Suprapubic skin (tissue), 4 donors: ENCODE data around the gene NGDN. TPM values are rescaled to one million over a fixed set of nuclear protein-coding genes. Genes with fewer than 3 reads are reported as not detected.

Experiments used
- DNase-seq, 2 donors: peaks; one replicate each; pipeline ENCODE4 v3.0.0-alpha.2; 2019; ENCODE audit warnings: low spot score in 2 of 2
- H3K27ac ChIP-seq: fragments of 200-600 bp; sonication (generic); one replicate; pipeline ENCODE4 v1.5.1; 2019
- H3K27me3 ChIP-seq: fragments of 200-600 bp; sonication (generic); one replicate; pipeline ENCODE4 v1.5.1; 2019
- H3K36me3 ChIP-seq: fragments of 200-600 bp; sonication (generic); one replicate; pipeline ENCODE4 v1.5.1; 2019
- H3K4me1 ChIP-seq: fragments of 200-600 bp; sonication (generic); one replicate; pipeline ENCODE4 v1.5.1; 2019
- H3K4me3 ChIP-seq: fragments of 200-600 bp; sonication (generic); one replicate; pipeline ENCODE4 v1.5.1; 2019; ENCODE audit warnings: mild to moderate bottlenecking
- H3K9me3 ChIP-seq: fragments of 200-600 bp; sonication (generic); one replicate; pipeline ENCODE4 v1.5.1; 2019
- CTCF ChIP-seq, 2 donors: fragments of 200-600 bp in 1 of 2; fragments of 450-650 bp in 1 of 2; sonication (generic) in 1 of 2; IDR thresholded peaks; one replicate each; pipeline ENCODE4 v1.5.1; 2016 to 2019; ENCODE audit warnings: antibody characterized with exemption in 2 of 2, mild to moderate bottlenecking in 1 of 2, moderate library complexity in 1 of 2
- EP300 ChIP-seq: sonication (generic); formaldehyde crosslinking; IDR thresholded peaks from one replicate; pipeline ENCODE4 v1.6.1; 2017; ENCODE audit warnings: antibody characterized with exemption
- POLR2A ChIP-seq, 2 donors: fragments of 450-650 bp; IDR thresholded peaks; one replicate each; pipeline ENCODE4 v1.6.1; 2017; ENCODE audit warnings: antibody characterized with exemption in 2 of 2, mild to moderate bottlenecking in 2 of 2, moderate library complexity in 2 of 2
- POLR2AphosphoS5 ChIP-seq, 3 donors: sonication (generic); formaldehyde crosslinking; IDR thresholded peaks; one replicate each; pipeline ENCODE4 v1.6.1; 2017; ENCODE audit warnings: antibody characterized with exemption in 3 of 3
- WGBS: methylation state at CpG from one replicate; pipeline ENCODE4 v1.1.5; 2018; 5-methylcytosine and 5-hydroxymethylcytosine counted together
- total RNA-seq, 4 donors: library from RNA; depleted of rRNA; stranded (reverse); fragments of >200 nt; gene quantifications; one replicate each; pipeline ENCODE4 v1.1.0, GENCODE V29; 2016

NGDN gene
- total RNA-seq, 4 donors from 2014 or later = 31.1 to 61.4 (median 46.5) TPM

DNA sequence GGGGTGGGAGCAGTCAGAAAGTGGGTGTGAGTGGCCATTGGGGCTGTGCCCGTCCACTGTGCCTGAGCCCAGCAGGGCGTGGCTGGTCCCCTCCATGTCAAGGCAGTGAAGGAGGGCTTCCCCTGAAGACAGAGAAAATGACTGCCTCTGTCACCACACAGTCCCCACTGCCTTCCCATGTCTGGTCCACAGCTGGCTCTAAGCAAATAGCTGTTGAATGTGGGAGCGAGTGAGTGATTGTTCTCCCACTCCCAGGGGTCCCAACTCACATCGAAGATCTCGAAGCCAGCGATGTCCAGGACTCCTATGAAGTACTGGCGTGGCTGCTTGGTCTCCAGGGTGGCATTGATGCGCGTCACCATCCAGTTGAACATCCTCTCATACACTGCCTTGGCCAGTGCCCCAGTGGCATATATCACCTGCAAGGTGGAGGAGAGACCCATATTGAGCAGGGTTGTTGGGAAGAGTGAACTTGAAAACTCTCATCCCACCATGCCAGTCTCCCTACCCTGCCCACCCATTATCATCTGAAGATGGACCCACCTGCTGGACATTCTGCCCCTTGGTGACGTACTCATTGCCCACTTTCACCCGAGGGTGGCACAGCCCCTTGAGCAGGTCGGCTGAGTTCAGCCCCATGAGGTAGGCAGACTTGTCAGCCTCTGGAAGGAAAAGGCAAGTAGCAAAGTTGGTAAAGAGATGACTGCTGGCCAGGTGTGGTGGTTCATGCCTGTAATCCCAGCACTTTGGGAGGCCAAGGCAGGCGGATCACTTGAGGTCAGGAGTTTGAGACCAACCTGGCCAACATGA lies 40.6 kb upstream of the NGDN start:
- Histone ChIP-seq H3K4me3 (no peak overlapping the region), H3K9me3 (no peaks in the 10 kb centered on the region), H3K27ac (no peak overlapping the region), H3K27me3 (peaks cover 4% of the 10 kb centered on the region), H3K36me3 (no peaks in the 10 kb centered on the region), H3K4me1 (no peaks in the 10 kb centered on the region)
- TF ChIP-seq CTCF (IDR thresholded peaks at IDR 0.05) = no peak
- no peak for TF ChIP-seq POLR2A (IDR thresholded peaks at IDR 0.05)
- no peak for TF ChIP-seq EP300
- no peak for TF ChIP-seq POLR2AphosphoS5 (IDR thresholded peaks at IDR 0.05)
- DNase-seq = peak; percentile 50 to 53
- 81% methylated on average over 8 of the region's 13 CpGs for WGBS

GRCh38 chr14:23430016-23430722 lies 39.3 kb upstream of the NGDN start:
- Histone ChIP-seq H3K27ac (no peak overlapping the region), H3K9me3 (no peaks in the 10 kb centered on the region), H3K4me3 (no peak overlapping the region), H3K4me1 (no peaks in the 10 kb centered on the region), H3K27me3 (peaks cover 4% of the 10 kb centered on the region), H3K36me3 (no peaks in the 10 kb centered on the region)
- WGBS = 89% methylated on average over 8 of the region's 10 CpGs
- TF ChIP-seq POLR2A (IDR thresholded peaks at IDR 0.05) = no peak
- no peak for TF ChIP-seq POLR2AphosphoS5 (IDR thresholded peaks at IDR 0.05)
- TF ChIP-seq EP300 = no peak
- no peak for TF ChIP-seq CTCF (IDR thresholded peaks at IDR 0.05)
- peak; percentile 31 to 41 for DNase-seq

DNA sequence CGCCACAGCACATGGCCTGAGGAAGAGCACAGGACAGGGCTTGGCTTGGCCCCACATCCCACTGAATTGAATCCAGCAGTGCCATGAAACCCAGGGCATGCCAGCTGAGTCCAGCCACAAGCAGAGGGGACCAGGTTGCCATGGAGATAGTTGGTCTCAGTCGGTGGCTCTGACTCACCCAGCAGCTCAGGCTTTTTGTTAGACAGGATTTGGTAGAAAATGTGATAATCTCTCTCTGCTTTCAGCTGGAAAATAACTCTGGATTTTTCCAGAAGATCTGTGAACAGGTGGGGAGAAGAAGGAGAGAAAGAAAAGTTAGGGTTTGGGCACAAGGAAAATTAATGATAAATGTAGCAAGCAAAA lies 38.8 kb upstream of the NGDN start:
- peak; percentile 37 to 49 for DNase-seq
- Histone ChIP-seq H3K4me1 (no peaks in the 10 kb centered on the region), H3K27me3 (peaks cover 4% of the 10 kb centered on the region), H3K4me3 (no peak overlapping the region), H3K36me3 (no peaks in the 10 kb centered on the region), H3K9me3 (no peaks in the 10 kb centered on the region), H3K27ac (no peak overlapping the region)
- WGBS = 46% methylated on average over 2 of the region's 2 CpGs
- no peak for TF ChIP-seq EP300
- TF ChIP-seq POLR2AphosphoS5 (IDR thresholded peaks at IDR 0.05) = no peak
- TF ChIP-seq CTCF (IDR thresholded peaks at IDR 0.05) = no peak
- TF ChIP-seq POLR2A (IDR thresholded peaks at IDR 0.05) = no peak

DNA sequence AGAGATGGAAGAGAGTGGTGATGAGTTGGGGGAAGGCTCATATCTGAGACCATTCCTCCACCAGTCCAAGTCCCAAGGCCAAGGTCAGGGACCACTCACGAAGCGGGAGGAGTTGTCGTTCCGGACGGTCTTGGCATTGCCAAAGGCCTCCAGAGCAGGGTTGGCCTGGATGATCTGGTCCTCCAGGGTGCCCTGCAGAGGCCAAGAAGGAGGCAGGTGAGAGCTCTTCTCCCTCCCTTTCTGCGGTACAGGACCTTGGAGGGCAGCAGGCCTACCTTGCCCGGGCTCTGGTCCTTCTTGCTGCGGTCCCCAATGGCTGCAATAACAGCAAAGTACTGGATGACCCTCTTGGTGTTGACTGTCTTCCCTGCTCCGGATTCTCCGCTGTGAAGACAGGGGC lies 38.0 kb upstream of the NGDN start:
- Histone ChIP-seq H3K27me3 (peaks cover 4% of the 10 kb centered on the region), H3K4me1 (no peaks in the 10 kb centered on the region), H3K4me3 (no peak overlapping the region), H3K9me3 (no peaks in the 10 kb centered on the region), H3K27ac (no peak overlapping the region), H3K36me3 (no peaks in the 10 kb centered on the region)
- peak; percentile 11 to 50 for DNase-seq
- WGBS = 86% methylated on average over 6 of the region's 10 CpGs
- TF ChIP-seq CTCF (IDR thresholded peaks at IDR 0.05) (no peak), POLR2AphosphoS5 (IDR thresholded peaks at IDR 0.05) (no peak), EP300 (no peak), POLR2A (IDR thresholded peaks at IDR 0.05) (no peak)
